GM18498 (cell line): ENCODE measurements around the gene CD5L.

Experiments used
- ATAC-seq: cut with Tn5 transposase; IDR thresholded peaks from one replicate; pipeline ENCODE4 v1.9.1; 2021; ENCODE audit warnings: mild to moderate bottlenecking, moderate library complexity; ENCODE audit not compliant: unreplicated experiment

The CD5L gene

GRCh38 chr1:157819215-157819614 lies 22.4 kb downstream of the CD5L start:
- no peak for ATAC-seq

GRCh38 chr1:157813269-157813668 lies 28.3 kb downstream of the CD5L start:
- ATAC-seq, result no peak

- peak; percentile 90 for ATAC-seq
These were observed 35.0 kb downstream of the CD5L start for GRCh38 chr1:157806431-157807149.

- no peak for ATAC-seq
These were observed 37.8 kb downstream of the CD5L start for GRCh38 chr1:157803851-157804250.

GRCh38 chr1:157799996-157800395 lies 41.6 kb downstream of the CD5L start:
- ATAC-seq, result no peak

GRCh38 chr1:157798211-157798610 lies 43.4 kb downstream of the CD5L start:
- no peak for ATAC-seq

- no peak for ATAC-seq
These were observed 56.4 kb downstream of the CD5L start for GRCh38 chr1:157785248-157785647.

GRCh38 chr1:157784801-157785200 lies 56.8 kb downstream of the CD5L start:
- ATAC-seq, result no peak

- ATAC-seq, result no peak
These were observed 58.7 kb downstream of the CD5L start for GRCh38 chr1:157782931-157783330.

GRCh38 chr1:157781048-157781447 lies 60.6 kb downstream of the CD5L start:
- ATAC-seq, result peak; percentile 66
